GM10248 (cell line): ENCODE results near the gene WDR1.

Experiments
- CTCF ChIA-PET: fragments of 300-600 bp; sonication (Branson Sonifier 250); formaldehyde crosslinking; extraction: SDS; loops from one replicate; lab custom pipeline; 2021; ENCODE audit warnings: antibody characterized with exemption; lab: Yijun Ruan, JAX
- POLR2A ChIA-PET: fragments of 350-650 bp; sonication (Branson Sonifier 250); formaldehyde crosslinking; extraction: SDS; loops from one replicate; lab custom pipeline; 2020; ENCODE audit warnings: antibody characterized with exemption; lab: Yijun Ruan, JAX
- DNase-seq: peaks from one replicate; pipeline ENCODE4 v3.0.0; 2012; ENCODE audit errors: extremely low spot score
- CTCF ChIP-seq: IDR thresholded peaks from 2 replicates; pipeline ENCODE4 v1.5.1; 2012; ENCODE audit warnings: mild to moderate bottlenecking, low read depth; ENCODE audit errors: extremely low read depth, missing control alignments, control extremely low read depth

The WDR1 gene

GRCh38 chr4:10116569-10117358 lies at the start of gene WDR1:
Gene WDR1, minus strand, starts transcription at chr4:10116799. Its CDS starts 133 bp downstream, at chr4:10116666.
- TF ChIP-seq CTCF, result no peak
- ChIA-PET POLR2A (interaction anchor here (0.6 to 6.7 kb wide), 29 partner anchors 9 to 1598 kb away, joined by 3 to 69 read pairs (median 5); no protein-coding TSS in a partner anchor), CTCF (interaction anchor here (1.1 to 5.1 kb wide), 7 partner anchors 13 to 344 kb away, joined by 3 to 22 read pairs (median 3); no protein-coding TSS in a partner anchor)
- DNase-seq, result peak; percentile 95

GRCh38 chr4:10164877-10165283 lies 48.3 kb upstream of the WDR1 start:
- TF ChIP-seq CTCF, result peak; percentile 48
- POLR2A ChIA-PET, result no interaction called here
- DNase-seq, result peak; percentile 32
- CTCF ChIA-PET, result interaction anchor here (0.8 to 2.7 kb wide), 21 partner anchors 10 to 387 kb away, joined by 3 to 17 read pairs (median 4); no protein-coding TSS in a partner anchor

- POLR2A ChIA-PET, result interaction anchor here (0.7 kb wide), 1 partner anchor 46 kb away, joined by 7 read pairs; no protein-coding TSS in a partner anchor
- CTCF ChIA-PET, result interaction anchor here (0.8 to 1.4 kb wide), 7 partner anchors 9 to 386 kb away, joined by 3 to 5 read pairs (median 4); no protein-coding TSS in a partner anchor
- DNase-seq, result no peak
- TF ChIP-seq CTCF, result no peak
Measured at GRCh38 chr4:10163296-10163695, 46.7 kb upstream of the WDR1 start.

GRCh38 chr4:10162341-10163000 lies 45.9 kb upstream of the WDR1 start:
- no peak for TF ChIP-seq CTCF
- POLR2A ChIA-PET, result interaction anchor here (0.7 kb wide), 1 partner anchor 45 kb away, joined by 7 read pairs; no protein-coding TSS in a partner anchor
- CTCF ChIA-PET, result interaction anchor here (0.8 to 1.4 kb wide), 5 partner anchors 8 to 387 kb away, joined by 3 to 5 read pairs (median 4); no protein-coding TSS in a partner anchor
- no peak for DNase-seq

- POLR2A ChIA-PET, result no interaction called here
- TF ChIP-seq CTCF, result no peak
- CTCF ChIA-PET, result interaction anchor here (0.7 to 4.2 kb wide), 5 partner anchors 10 to 387 kb away, joined by 3 to 23 read pairs (median 4); no protein-coding TSS in a partner anchor
- DNase-seq, result no peak
Measured at GRCh38 chr4:10161840-10162239, 45.2 kb upstream of the WDR1 start.

- POLR2A ChIA-PET, result no interaction called here
- CTCF ChIA-PET, result interaction anchor here (0.7 to 4.2 kb wide), 6 partner anchors 10 to 388 kb away, joined by 3 to 23 read pairs (median 4); no protein-coding TSS in a partner anchor
- TF ChIP-seq CTCF, result no peak
- DNase-seq, result no peak
Measured at GRCh38 chr4:10161146-10161545, 44.5 kb upstream of the WDR1 start.
